ENCODE measurements around the gene BOK.
A peak's percentile ranks its signal among the peaks of the same experiment; 100 is the strongest.

BOK gene

GRCh38 chr2:241603686-241604085 lies 45.1 kb downstream of the BOK start:
- no peak for TF ChIP-seq CTCF (IDR thresholded peaks at IDR 0.05; ENCODE audit: extremely low read depth, insufficient read depth, missing control alignments)
- in situ Hi-C loops (cut with MboI; ENCODE audit: low pct_unique_long_range_greater_than_20kb, low sequenced_read_pairs, unreplicated experiment), result no loop called here
- DNase-seq (ENCODE audit: low spot score), result no peak

- no peak for TF ChIP-seq CTCF (IDR thresholded peaks at IDR 0.05; ENCODE audit: extremely low read depth, insufficient read depth, missing control alignments)
- in situ Hi-C loops (cut with MboI; ENCODE audit: low pct_unique_long_range_greater_than_20kb, low sequenced_read_pairs, unreplicated experiment), result no loop called here
- no peak for DNase-seq (ENCODE audit: low spot score)
Observed at GRCh38 chr2:241606186-241606585, 47.6 kb downstream of the BOK start.

- DNase-seq (ENCODE audit: low spot score), result no peak
- in situ Hi-C loops (cut with MboI; ENCODE audit: low pct_unique_long_range_greater_than_20kb, low sequenced_read_pairs, unreplicated experiment), result no loop called here
- TF ChIP-seq CTCF (IDR thresholded peaks at IDR 0.05; ENCODE audit: extremely low read depth, insufficient read depth, missing control alignments), result no peak
Observed at GRCh38 chr2:241607162-241607885, 48.8 kb downstream of the BOK start.

GRCh38 chr2:241608881-241609280 lies 50.3 kb downstream of the BOK start:
- in situ Hi-C loops (cut with MboI; ENCODE audit: low pct_unique_long_range_greater_than_20kb, low sequenced_read_pairs, unreplicated experiment), result no loop called here
- DNase-seq (ENCODE audit: low spot score), result no peak
- TF ChIP-seq CTCF (IDR thresholded peaks at IDR 0.05; ENCODE audit: extremely low read depth, insufficient read depth, missing control alignments), result no peak

- in situ Hi-C loops (cut with MboI; ENCODE audit: low pct_unique_long_range_greater_than_20kb, low sequenced_read_pairs, unreplicated experiment), result no loop called here
- peak; percentile 96 for DNase-seq (ENCODE audit: low spot score)
- peak; percentile 94 for TF ChIP-seq CTCF (IDR thresholded peaks at IDR 0.05; ENCODE audit: extremely low read depth, insufficient read depth, missing control alignments)
Observed at GRCh38 chr2:241609859-241610793, 51.6 kb downstream of the BOK start.

GRCh38 chr2:241611062-241611461 lies 52.5 kb downstream of the BOK start:
- TF ChIP-seq CTCF (IDR thresholded peaks at IDR 0.05; ENCODE audit: extremely low read depth, insufficient read depth, missing control alignments), result no peak
- no peak for DNase-seq (ENCODE audit: low spot score)
- in situ Hi-C loops (cut with MboI; ENCODE audit: low pct_unique_long_range_greater_than_20kb, low sequenced_read_pairs, unreplicated experiment), result no loop called here

All from GM13977 (cell line).